Type B pancreatic cell (in vitro differentiated cells): Measurements from ENCODE around the gene NEU2. TPM values are rescaled to one million over a fixed set of nuclear protein-coding genes. Genes with fewer than 3 reads are reported as not detected.

Source experiments
- DNase-seq: peaks from one replicate; pipeline ENCODE4 v3.0.0; 2021; ENCODE audit warnings: mixed read lengths; ENCODE audit not compliant: unreplicated experiment; ENCODE audit errors: extremely low spot score
- H3K27ac Mint-ChIP-seq: 2 replicates; pipeline ENCODE4 v1.8.0; 2021; ENCODE audit warnings: mild to moderate bottlenecking, mixed read lengths
- H3K27me3 Mint-ChIP-seq: 2 replicates; pipeline ENCODE4 v1.8.0; 2021; ENCODE audit warnings: mixed read lengths
- H3K36me3 Mint-ChIP-seq: 2 replicates; pipeline ENCODE4 v1.8.0; 2021; ENCODE audit warnings: mixed read lengths
- H3K4me1 Mint-ChIP-seq: one replicate; pipeline ENCODE4 v1.8.0; 2021; ENCODE audit warnings: mixed read lengths; ENCODE audit not compliant: unreplicated experiment
- H3K4me3 Mint-ChIP-seq: 2 replicates; pipeline ENCODE4 v1.8.0; 2021; ENCODE audit warnings: mild to moderate bottlenecking, mixed read lengths
- H3K9me3 Mint-ChIP-seq: 2 replicates; pipeline ENCODE4 v1.8.0; 2021; ENCODE audit warnings: mixed read lengths
- total RNA-seq: library from RNA; stranded (reverse); gene quantifications from 2 replicates; pipeline ENCODE4 v1.2.1, GENCODE V29; 2021; ENCODE audit warnings: low replicate concordance
- TF ChIP-seq, protein P1 (sequence below): fragments of 200-600 bp; sonication (generic); conservative IDR thresholded peaks from 2 replicates; pipeline ENCODE4 v1.5.0; 2021; ENCODE audit warnings: antibody characterized with exemption, mild to moderate bottlenecking

The NEU2 gene
- total RNA-seq, 1 donor from 2014 or later, result not detected

DNA sequence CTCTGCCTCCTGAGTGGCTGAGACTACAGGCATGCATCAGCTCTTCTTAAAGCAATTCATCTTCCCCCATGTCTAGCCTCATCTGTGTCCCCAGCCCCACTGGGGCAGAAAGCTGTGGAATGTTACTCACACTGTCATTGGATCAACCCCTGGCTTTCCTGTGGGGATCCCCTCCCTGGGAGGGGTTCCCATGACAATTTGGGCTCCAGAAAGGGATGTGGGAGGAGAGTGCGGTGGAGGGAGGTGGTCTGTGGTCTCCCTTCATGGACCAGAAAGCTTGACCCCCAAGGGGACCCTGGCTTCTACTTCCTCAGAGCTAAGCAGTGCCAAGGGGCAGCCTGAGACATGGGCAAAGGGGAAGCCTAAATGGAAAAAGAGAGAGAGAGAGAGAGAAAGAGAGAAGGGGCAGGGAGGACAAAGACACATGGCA lies 20.8 kb upstream of the NEU2 start:
- peaks cover 4% of the 10 kb centered on the region for H3K27me3 Mint-ChIP-seq
- H3K27ac Mint-ChIP-seq, result no peak overlapping the region
- DNase-seq, result peak; percentile 39
- H3K9me3 Mint-ChIP-seq, result no peaks in the 10 kb centered on the region
- no peaks in the 10 kb centered on the region for H3K36me3 Mint-ChIP-seq
- no peak overlapping the region for H3K4me3 Mint-ChIP-seq
- TF ChIP-seq, protein P1, sequence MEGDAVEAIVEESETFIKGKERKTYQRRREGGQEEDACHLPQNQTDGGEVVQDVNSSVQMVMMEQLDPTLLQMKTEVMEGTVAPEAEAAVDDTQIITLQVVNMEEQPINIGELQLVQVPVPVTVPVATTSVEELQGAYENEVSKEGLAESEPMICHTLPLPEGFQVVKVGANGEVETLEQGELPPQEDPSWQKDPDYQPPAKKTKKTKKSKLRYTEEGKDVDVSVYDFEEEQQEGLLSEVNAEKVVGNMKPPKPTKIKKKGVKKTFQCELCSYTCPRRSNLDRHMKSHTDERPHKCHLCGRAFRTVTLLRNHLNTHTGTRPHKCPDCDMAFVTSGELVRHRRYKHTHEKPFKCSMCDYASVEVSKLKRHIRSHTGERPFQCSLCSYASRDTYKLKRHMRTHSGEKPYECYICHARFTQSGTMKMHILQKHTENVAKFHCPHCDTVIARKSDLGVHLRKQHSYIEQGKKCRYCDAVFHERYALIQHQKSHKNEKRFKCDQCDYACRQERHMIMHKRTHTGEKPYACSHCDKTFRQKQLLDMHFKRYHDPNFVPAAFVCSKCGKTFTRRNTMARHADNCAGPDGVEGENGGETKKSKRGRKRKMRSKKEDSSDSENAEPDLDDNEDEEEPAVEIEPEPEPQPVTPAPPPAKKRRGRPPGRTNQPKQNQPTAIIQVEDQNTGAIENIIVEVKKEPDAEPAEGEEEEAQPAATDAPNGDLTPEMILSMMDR, result no peak
- no peaks in the 10 kb centered on the region for H3K4me1 Mint-ChIP-seq

DNA sequence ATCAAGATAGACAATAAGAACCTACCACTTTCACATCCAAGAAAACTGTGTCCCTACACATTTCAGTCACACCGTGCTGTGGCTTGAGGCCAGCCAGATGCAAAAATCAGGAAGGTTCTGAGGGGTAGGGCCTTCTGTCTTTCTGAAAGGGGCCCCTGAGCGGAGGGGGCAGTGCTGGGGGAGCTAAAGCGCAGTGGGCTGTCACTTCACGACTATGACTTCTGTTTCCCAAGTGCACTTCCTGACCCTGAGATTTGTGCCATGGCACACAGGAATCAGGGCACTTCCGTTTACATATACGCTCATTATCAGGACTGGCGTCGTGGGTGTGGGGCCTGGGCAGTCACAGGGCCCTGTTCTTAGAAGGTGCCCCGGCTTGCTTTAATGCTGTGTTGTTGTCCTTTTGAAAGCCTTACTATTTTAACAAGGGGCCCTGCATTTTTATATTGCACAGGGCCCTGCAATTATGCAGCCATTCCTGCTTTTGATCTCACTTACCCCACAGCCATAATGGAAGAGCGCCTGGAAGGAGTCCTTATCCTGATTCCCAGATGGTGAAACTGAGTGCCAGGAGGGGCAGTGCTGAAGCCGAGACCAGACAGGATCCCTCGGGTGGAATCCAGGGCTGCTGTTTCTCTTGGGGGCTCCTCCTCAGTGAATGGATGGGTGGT lies 20.0 kb upstream of the NEU2 start:
- H3K27me3 Mint-ChIP-seq, result peaks cover 4% of the 10 kb centered on the region
- H3K9me3 Mint-ChIP-seq, result no peaks in the 10 kb centered on the region
- H3K4me1 Mint-ChIP-seq, result no peaks in the 10 kb centered on the region
- H3K36me3 Mint-ChIP-seq, result no peaks in the 10 kb centered on the region
- DNase-seq, result peak; percentile 42
- H3K4me3 Mint-ChIP-seq, result no peak overlapping the region
- H3K27ac Mint-ChIP-seq, result no peak overlapping the region
- TF ChIP-seq, protein P1, result no peak

DNA sequence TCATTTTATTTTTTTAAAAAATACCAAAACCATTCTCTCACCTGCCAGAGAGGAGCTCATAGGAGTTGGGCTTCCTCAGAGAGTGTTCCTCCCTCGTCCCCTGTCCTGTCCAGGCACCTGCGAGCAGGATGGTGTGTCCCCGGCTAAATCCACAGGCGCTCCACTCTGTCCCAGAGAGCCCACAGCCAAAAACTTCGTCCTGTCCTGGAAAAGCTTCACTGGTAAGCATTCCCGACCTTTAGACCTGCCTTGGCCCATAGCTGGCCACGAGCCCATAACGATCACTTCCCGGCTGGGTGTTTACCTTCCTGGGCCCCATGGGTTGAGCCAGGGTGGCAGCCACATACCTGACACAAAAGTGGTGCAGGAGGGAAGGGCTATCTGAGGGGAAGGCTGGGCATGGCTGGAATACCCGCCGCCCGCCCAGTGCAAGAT lies 19.4 kb upstream of the NEU2 start, which contains the start of gene NGEF:
TSS of gene NGEF (minus strand) at position 230 of the 435 bp plus-strand sequence. CDS start 38,366 bp downstream, outside the sequence.
- H3K4me3 Mint-ChIP-seq, result no peak within 1 kb of the TSS
- peak; percentile 62 for DNase-seq
- TF ChIP-seq, protein P1, result no peak
- no peaks in the 10 kb centered on the region for H3K36me3 Mint-ChIP-seq
- H3K27ac Mint-ChIP-seq, result no peak within 1 kb of the TSS
- no peaks in the 10 kb centered on the region for H3K4me1 Mint-ChIP-seq
- H3K9me3 Mint-ChIP-seq, result no peaks in the 10 kb centered on the region
- H3K27me3 Mint-ChIP-seq, result peaks cover 2% of the 10 kb centered on the region

DNA sequence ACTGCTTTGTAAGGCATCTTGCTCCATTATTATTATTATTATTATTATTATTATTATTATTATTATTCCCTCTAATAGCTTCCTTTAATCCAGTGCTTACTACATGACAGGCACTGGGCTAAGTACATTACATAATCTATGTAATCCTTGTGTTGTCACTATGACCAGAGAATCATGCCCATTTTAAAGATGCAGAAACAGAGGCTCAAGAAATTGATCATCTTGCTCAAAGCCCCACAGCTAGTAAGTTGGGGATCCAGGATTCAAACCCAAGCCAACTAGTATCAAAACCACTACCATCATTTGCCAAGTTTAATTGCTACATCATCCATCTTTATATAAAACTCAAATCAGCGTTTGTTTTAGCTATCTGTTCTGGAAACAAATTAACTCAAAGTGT lies 18.8 kb upstream of the NEU2 start:
- TF ChIP-seq, protein P1, result no peak
- no peak for DNase-seq
- no peak overlapping the region for H3K4me3 Mint-ChIP-seq
- H3K36me3 Mint-ChIP-seq, result no peaks in the 10 kb centered on the region
- H3K27me3 Mint-ChIP-seq, result no peaks in the 10 kb centered on the region
- H3K27ac Mint-ChIP-seq, result no peak overlapping the region
- H3K4me1 Mint-ChIP-seq, result no peaks in the 10 kb centered on the region
- H3K9me3 Mint-ChIP-seq, result no peaks in the 10 kb centered on the region

DNA sequence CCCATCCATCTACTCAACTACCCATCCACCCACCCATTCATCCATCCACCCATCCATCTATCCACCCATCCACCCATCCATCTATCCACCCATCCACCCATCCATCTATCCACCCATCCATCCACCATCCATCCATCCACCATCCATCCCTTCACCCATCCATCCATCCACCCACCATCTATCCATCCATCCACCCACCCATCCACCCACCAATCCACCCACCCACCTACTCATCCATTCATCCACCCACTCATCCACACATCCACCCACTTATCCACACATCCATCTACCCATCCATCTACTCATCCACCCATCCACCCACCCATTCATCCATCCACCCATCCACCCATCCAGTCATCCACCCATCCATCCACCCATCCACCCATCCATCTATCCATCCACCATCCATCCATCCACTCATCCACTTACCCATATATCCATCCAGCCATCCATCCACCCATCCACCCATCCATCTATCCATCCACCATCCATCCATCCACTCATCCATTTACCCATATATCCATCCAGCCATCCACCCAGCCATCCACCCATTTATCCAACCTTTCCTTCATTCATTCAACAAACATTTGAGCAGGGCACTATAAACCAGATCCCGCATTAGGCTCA lies 17.3 kb upstream of the NEU2 start:
- Mint-ChIP-seq H3K9me3 (no peaks in the 10 kb centered on the region), H3K36me3 (no peaks in the 10 kb centered on the region), H3K4me3 (no peak overlapping the region), H3K27me3 (no peaks in the 10 kb centered on the region), H3K4me1 (no peaks in the 10 kb centered on the region), H3K27ac (no peak overlapping the region)
- TF ChIP-seq, protein P1, result no peak
- DNase-seq, result no peak
